Memory B cell (primary cell): ENCODE measurements around the gene RAB3IL1.

Source experiments
- ATAC-seq: fragments of 150-1000 bp; cut with Tn5 transposase; 2 replicates; pipeline ENCODE4 v1.10.0; 2021; ENCODE audit warnings: low read depth, mild to moderate bottlenecking, moderate library complexity
- DNase-seq, 2 donors: peaks; one replicate each; pipeline ENCODE4 v3.0.0; 2022; ENCODE audit warnings: low spot score in 2 of 2
- H3K27ac Mint-ChIP-seq: one replicate; pipeline ENCODE4 v1.8.0; 2022; ENCODE audit warnings: mild to moderate bottlenecking, moderate library complexity, mixed read lengths
- H3K27me3 Mint-ChIP-seq: one replicate; pipeline ENCODE4 v1.8.0; 2022; ENCODE audit warnings: mixed read lengths
- H3K36me3 Mint-ChIP-seq: one replicate; pipeline ENCODE4 v1.8.0; 2022; ENCODE audit warnings: mild to moderate bottlenecking, mixed read lengths
- H3K4me1 Mint-ChIP-seq: one replicate; pipeline ENCODE4 v1.8.0; 2022; ENCODE audit warnings: mixed read lengths
- H3K4me3 Mint-ChIP-seq: one replicate; pipeline ENCODE4 v1.8.0; 2022; ENCODE audit warnings: mild to moderate bottlenecking, moderate library complexity, mixed read lengths
- H3K9me3 Mint-ChIP-seq: one replicate; pipeline ENCODE4 v1.8.0; 2022; ENCODE audit warnings: mixed read lengths

RAB3IL1 gene

GRCh38 chr11:61908730-61909316 lies 8.5 kb downstream of the RAB3IL1 start:
- Mint-ChIP-seq H3K36me3 (no peaks in the 10 kb centered on the region), H3K27me3 (peaks cover 10% of the 10 kb centered on the region), H3K27ac (no peak overlapping the region), H3K4me1 (peaks cover 12% of the 10 kb centered on the region), H3K4me3 (no peak overlapping the region), H3K9me3 (no peaks in the 10 kb centered on the region)
- DNase-seq = no peak
- no peak for ATAC-seq

GRCh38 chr11:61907871-61908729 lies 9.3 kb downstream of the RAB3IL1 start:
- H3K27ac Mint-ChIP-seq = no peak overlapping the region
- H3K36me3 Mint-ChIP-seq = no peaks in the 10 kb centered on the region
- peaks cover 11% of the 10 kb centered on the region for H3K27me3 Mint-ChIP-seq
- DNase-seq (no peak), ATAC-seq (no peak)
- H3K4me1 Mint-ChIP-seq = peaks cover 11% of the 10 kb centered on the region
- H3K4me3 Mint-ChIP-seq = no peak overlapping the region
- H3K9me3 Mint-ChIP-seq = no peaks in the 10 kb centered on the region

GRCh38 chr11:61907282-61907681 lies 10.1 kb downstream of the RAB3IL1 start:
- Mint-ChIP-seq H3K4me3 (no peak overlapping the region), H3K4me1 (peaks cover 3% of the 10 kb centered on the region), H3K27ac (no peak overlapping the region), H3K27me3 (peaks cover 3% of the 10 kb centered on the region), H3K9me3 (no peaks in the 10 kb centered on the region), H3K36me3 (no peaks in the 10 kb centered on the region)
- ATAC-seq (no peak), DNase-seq (no peak)

GRCh38 chr11:61906522-61906909 lies 10.8 kb downstream of the RAB3IL1 start:
- H3K9me3 Mint-ChIP-seq = no peaks in the 10 kb centered on the region
- peaks cover 3% of the 10 kb centered on the region for H3K27me3 Mint-ChIP-seq
- peaks cover 3% of the 10 kb centered on the region for H3K4me1 Mint-ChIP-seq
- H3K36me3 Mint-ChIP-seq = no peaks in the 10 kb centered on the region
- no peak for ATAC-seq
- no peak overlapping the region for H3K27ac Mint-ChIP-seq
- no peak for DNase-seq
- no peak overlapping the region for H3K4me3 Mint-ChIP-seq

GRCh38 chr11:61905801-61906521 lies 11.4 kb downstream of the RAB3IL1 start:
- Mint-ChIP-seq H3K4me3 (no peak overlapping the region), H3K27me3 (peaks cover 3% of the 10 kb centered on the region), H3K9me3 (no peaks in the 10 kb centered on the region), H3K4me1 (peaks cover 3% of the 10 kb centered on the region), H3K27ac (no peak overlapping the region), H3K36me3 (no peaks in the 10 kb centered on the region)
- no peak for ATAC-seq
- DNase-seq = no peak

GRCh38 chr11:61905067-61905696 lies 12.2 kb downstream of the RAB3IL1 start:
- Mint-ChIP-seq H3K4me1 (peaks cover 3% of the 10 kb centered on the region), H3K36me3 (no peaks in the 10 kb centered on the region), H3K27me3 (peaks cover 3% of the 10 kb centered on the region), H3K27ac (no peak overlapping the region), H3K9me3 (no peaks in the 10 kb centered on the region), H3K4me3 (no peak overlapping the region)
- DNase-seq (no peak), ATAC-seq (no peak)

GRCh38 chr11:61904539-61905048 lies 12.8 kb downstream of the RAB3IL1 start:
- no peaks in the 10 kb centered on the region for H3K9me3 Mint-ChIP-seq
- no peak overlapping the region for H3K27ac Mint-ChIP-seq
- ATAC-seq (no peak), DNase-seq (no peak)
- peaks cover 3% of the 10 kb centered on the region for H3K4me1 Mint-ChIP-seq
- no peaks in the 10 kb centered on the region for H3K36me3 Mint-ChIP-seq
- peaks cover 3% of the 10 kb centered on the region for H3K27me3 Mint-ChIP-seq
- no peak overlapping the region for H3K4me3 Mint-ChIP-seq

GRCh38 chr11:61903845-61904244 lies 13.5 kb downstream of the RAB3IL1 start:
- Mint-ChIP-seq H3K27me3 (peaks cover 3% of the 10 kb centered on the region), H3K4me3 (no peak overlapping the region), H3K4me1 (peaks cover 9% of the 10 kb centered on the region), H3K36me3 (no peaks in the 10 kb centered on the region), H3K27ac (no peak overlapping the region), H3K9me3 (no peaks in the 10 kb centered on the region)
- ATAC-seq = no peak
- no peak for DNase-seq

GRCh38 chr11:61902313-61902712 lies 15.1 kb downstream of the RAB3IL1 start:
- H3K4me3 Mint-ChIP-seq = no peak overlapping the region
- no peaks in the 10 kb centered on the region for H3K36me3 Mint-ChIP-seq
- peaks cover 3% of the 10 kb centered on the region for H3K27me3 Mint-ChIP-seq
- no peak overlapping the region for H3K27ac Mint-ChIP-seq
- H3K4me1 Mint-ChIP-seq = peaks cover 13% of the 10 kb centered on the region
- no peak for ATAC-seq
- DNase-seq = no peak
- no peaks in the 10 kb centered on the region for H3K9me3 Mint-ChIP-seq

GRCh38 chr11:61901397-61901796 lies 16.0 kb downstream of the RAB3IL1 start:
- peaks cover 3% of the 10 kb centered on the region for H3K27me3 Mint-ChIP-seq
- ATAC-seq (no peak), DNase-seq (no peak)
- H3K9me3 Mint-ChIP-seq = no peaks in the 10 kb centered on the region
- no peak overlapping the region for H3K27ac Mint-ChIP-seq
- H3K4me1 Mint-ChIP-seq = peaks cover 12% of the 10 kb centered on the region
- no peak overlapping the region for H3K4me3 Mint-ChIP-seq
- no peaks in the 10 kb centered on the region for H3K36me3 Mint-ChIP-seq

GRCh38 chr11:61900251-61900650 lies 17.1 kb downstream of the RAB3IL1 start:
- ATAC-seq (no peak), DNase-seq (no peak)
- no peak overlapping the region for H3K4me3 Mint-ChIP-seq
- no peak overlapping the region for H3K27ac Mint-ChIP-seq
- H3K36me3 Mint-ChIP-seq = no peaks in the 10 kb centered on the region
- peaks cover 3% of the 10 kb centered on the region for H3K27me3 Mint-ChIP-seq
- H3K9me3 Mint-ChIP-seq = no peaks in the 10 kb centered on the region
- peaks cover 12% of the 10 kb centered on the region for H3K4me1 Mint-ChIP-seq

GRCh38 chr11:61899146-61899841 lies 18.1 kb downstream of the RAB3IL1 start:
- peaks cover 12% of the 10 kb centered on the region for H3K4me1 Mint-ChIP-seq
- peak overlapping the region; percentile 85 for H3K27ac Mint-ChIP-seq
- DNase-seq (peak; percentile 100), ATAC-seq (peak; percentile 94)
- H3K9me3 Mint-ChIP-seq = no peaks in the 10 kb centered on the region
- no peak overlapping the region for H3K4me3 Mint-ChIP-seq
- no peaks in the 10 kb centered on the region for H3K36me3 Mint-ChIP-seq
- H3K27me3 Mint-ChIP-seq = peaks cover 3% of the 10 kb centered on the region

- ATAC-seq (no peak), DNase-seq (no peak)
- peaks cover 12% of the 10 kb centered on the region for H3K4me1 Mint-ChIP-seq
- no peaks in the 10 kb centered on the region for H3K27me3 Mint-ChIP-seq
- no peak overlapping the region for H3K27ac Mint-ChIP-seq
- H3K36me3 Mint-ChIP-seq = no peaks in the 10 kb centered on the region
- no peak overlapping the region for H3K4me3 Mint-ChIP-seq
- no peaks in the 10 kb centered on the region for H3K9me3 Mint-ChIP-seq
Measured at GRCh38 chr11:61898247-61898582, 19.2 kb downstream of the RAB3IL1 start.
